GM12891 (cell line): ENCODE results near the gene PCDHGA1.
A peak's percentile ranks its signal among the peaks of the same experiment; 100 is the strongest.

Source experiments
- DNase-seq: peaks from one replicate; pipeline ENCODE4 v3.0.0; 2011; ENCODE audit warnings: low spot score; ENCODE audit not compliant: insufficient read length
- FAIRE-seq: peaks from 2 replicates; lab custom pipeline; 2011; peaks lifted over from hg19 to GRCh38; lab: Jason Lieb, UNC
- PAX5 ChIP-seq: IDR thresholded peaks from 2 replicates; pipeline ENCODE4 v1.6.1; 2011; ENCODE audit warnings: low read length, moderate library complexity, mild to moderate bottlenecking; ENCODE audit not compliant: insufficient read depth, severe bottlenecking
- POLR2A ChIP-seq: IDR thresholded peaks from 2 replicates; pipeline ENCODE4 v1.6.1; 2011; ENCODE audit warnings: low read depth, low read length, control low read depth
- POLR2AphosphoS5 ChIP-seq: IDR thresholded peaks from 2 replicates; pipeline ENCODE4 v1.6.1; 2011; ENCODE audit warnings: low read depth, low read length, control low read depth
- POU2F2 ChIP-seq: IDR thresholded peaks from 2 replicates; pipeline ENCODE4 v1.6.1; 2011; ENCODE audit warnings: low read depth, mild to moderate bottlenecking, control low read depth, low read length, moderate library complexity
- SPI1 ChIP-seq: IDR thresholded peaks from 2 replicates; pipeline ENCODE4 v1.6.1; 2011; ENCODE audit warnings: low read depth, low read length, control low read depth
- TAF1 ChIP-seq: IDR thresholded peaks from 2 replicates; pipeline ENCODE4 v1.6.1; 2011; ENCODE audit warnings: low read depth, low read length, control low read depth

PCDHGA1 gene

GRCh38 chr5:141515946-141516671 is 185.8 kb downstream of the PCDHGA1 start:
- TF ChIP-seq PAX5: no peak
- TF ChIP-seq POLR2A: no peak
- no peak for TF ChIP-seq POLR2AphosphoS5
- no peak for TF ChIP-seq POU2F2
- no peak for TF ChIP-seq SPI1
- no peak for TF ChIP-seq TAF1

DNA sequence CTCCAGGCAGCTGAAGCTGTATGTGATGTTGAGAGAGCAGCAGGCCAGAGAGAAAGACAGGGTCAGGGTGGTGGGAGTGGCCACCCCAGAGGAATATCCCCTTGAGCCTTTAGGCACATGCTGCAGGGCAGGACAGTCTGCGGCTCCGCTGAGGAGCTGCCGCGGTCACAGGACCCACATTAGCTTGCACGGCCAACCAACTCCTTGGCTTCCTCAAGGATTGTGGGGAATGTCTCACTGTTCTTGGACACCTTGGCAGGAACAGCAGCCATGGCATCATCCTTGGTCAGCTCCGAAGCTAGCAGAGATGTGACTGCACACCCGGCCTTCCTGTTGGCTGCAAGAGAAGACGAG is 186.3 kb downstream of the PCDHGA1 start:
- FAIRE-seq (no peak), DNase-seq (no peak)
- no peak for TF ChIP-seq SPI1
- TF ChIP-seq TAF1: no peak
- no peak for TF ChIP-seq POLR2A
- TF ChIP-seq POU2F2: no peak
- TF ChIP-seq PAX5: no peak
- no peak for TF ChIP-seq POLR2AphosphoS5

More at GRCh38 chr5:141515946-141516671, 185.8 kb downstream of the PCDHGA1 start:
- FAIRE-seq (no peak), DNase-seq (no peak)

- TF ChIP-seq POLR2AphosphoS5: no peak
- no peak for TF ChIP-seq POLR2A
- no peak for TF ChIP-seq SPI1
- DNase-seq (no peak), FAIRE-seq (no peak)
Measured at GRCh38 chr5:141517312-141517711, 187.0 kb downstream of the PCDHGA1 start.

DNA sequence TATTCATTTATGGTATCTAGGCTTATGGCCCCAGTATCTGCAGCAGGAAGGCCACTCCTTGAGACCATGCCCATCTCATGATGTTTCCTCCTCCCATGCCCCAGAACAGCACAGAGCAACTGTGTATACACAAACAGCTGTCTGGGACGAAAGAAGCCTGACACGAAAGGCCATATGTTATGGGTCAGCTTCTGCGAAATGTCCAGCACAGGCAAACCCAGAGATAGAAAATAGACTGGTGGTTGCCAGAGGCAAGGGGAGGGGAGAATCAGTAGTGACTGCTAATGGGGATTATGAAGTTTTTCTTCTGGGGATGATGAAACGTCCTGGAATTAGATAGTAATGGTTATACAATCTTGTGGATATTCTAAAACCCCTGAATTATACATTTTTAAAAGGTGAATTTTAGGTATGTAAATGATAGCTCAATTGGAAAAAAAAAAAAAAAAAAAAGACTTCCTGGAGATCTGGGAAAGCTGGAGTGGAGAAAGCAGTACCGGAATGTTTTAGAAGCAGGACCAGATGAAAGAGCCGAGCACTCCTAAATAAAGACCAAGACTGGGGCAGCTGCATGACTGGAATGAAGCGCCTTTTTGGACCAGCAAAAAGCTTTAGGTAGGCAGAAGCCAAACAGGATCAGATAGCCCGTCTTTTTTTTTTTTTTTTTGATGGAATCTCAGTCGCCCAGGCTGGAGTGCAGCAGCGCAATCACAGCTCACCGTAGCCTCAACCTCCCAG is 187.7 kb downstream of the PCDHGA1 start:
- DNase-seq (no peak), FAIRE-seq (no peak)
- TF ChIP-seq TAF1 (no peak), SPI1 (no peak), POU2F2 (no peak), PAX5 (no peak), POLR2AphosphoS5 (no peak)

- FAIRE-seq: peak; percentile 40
- DNase-seq: no peak
Measured at GRCh38 chr5:141518618-141519015, 188.3 kb downstream of the PCDHGA1 start.

DNA sequence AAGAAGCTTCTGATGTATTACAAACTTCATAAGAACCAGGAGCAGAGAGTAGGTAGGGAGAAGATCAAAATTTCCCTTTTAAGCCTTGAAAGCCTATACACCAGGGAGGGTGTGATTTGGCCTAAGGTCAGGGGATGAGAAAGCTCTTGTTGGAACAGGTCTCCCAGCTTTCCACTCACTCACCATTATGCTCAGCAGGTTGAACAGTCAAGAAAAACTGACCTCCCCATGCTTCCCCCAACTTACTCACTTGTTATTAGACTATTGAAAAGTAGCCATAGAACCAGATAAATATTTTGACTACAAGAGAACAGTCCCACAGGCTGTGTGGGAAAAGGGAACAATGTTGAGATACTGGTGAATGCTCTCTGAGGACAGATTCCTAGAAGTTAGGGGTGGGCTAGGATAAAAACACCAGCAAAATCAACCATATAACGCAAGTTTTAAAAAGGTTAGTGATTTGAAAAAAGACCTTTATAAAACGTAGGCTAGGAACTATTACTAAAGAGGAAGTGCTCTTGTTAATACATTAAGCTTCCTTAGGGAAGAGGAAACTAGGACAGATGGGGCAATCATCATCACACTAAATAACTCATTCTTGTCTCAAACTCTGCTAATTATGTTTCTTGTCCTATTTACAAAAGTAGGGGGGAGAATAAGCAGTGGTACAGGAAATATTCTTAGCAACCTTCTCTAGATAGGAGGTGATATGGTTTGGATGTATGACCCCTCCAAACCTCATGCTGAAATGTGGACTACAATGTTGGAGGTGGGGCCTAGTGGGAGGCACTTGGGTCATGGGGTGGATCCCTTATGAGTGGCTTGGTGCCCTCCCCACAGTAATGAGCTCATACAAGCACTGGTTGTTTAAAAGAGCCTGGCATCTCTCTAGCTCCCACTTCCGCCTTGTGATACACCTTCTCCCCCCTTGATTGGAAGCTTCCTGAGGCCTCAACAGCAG is 189.6 kb downstream of the PCDHGA1 start:
- DNase-seq: no peak
- no peak for FAIRE-seq
- TF ChIP-seq PAX5 (no peak), POLR2A (no peak), SPI1 (peak; percentile 9; the same call in 1 of the 2 replicates)

More at GRCh38 chr5:141518618-141519015, 188.3 kb downstream of the PCDHGA1 start:
- no peak for TF ChIP-seq SPI1
- TF ChIP-seq POLR2AphosphoS5: no peak
- no peak for TF ChIP-seq TAF1
- no peak for TF ChIP-seq POLR2A
- TF ChIP-seq POU2F2: no peak
- TF ChIP-seq PAX5: no peak

DNA sequence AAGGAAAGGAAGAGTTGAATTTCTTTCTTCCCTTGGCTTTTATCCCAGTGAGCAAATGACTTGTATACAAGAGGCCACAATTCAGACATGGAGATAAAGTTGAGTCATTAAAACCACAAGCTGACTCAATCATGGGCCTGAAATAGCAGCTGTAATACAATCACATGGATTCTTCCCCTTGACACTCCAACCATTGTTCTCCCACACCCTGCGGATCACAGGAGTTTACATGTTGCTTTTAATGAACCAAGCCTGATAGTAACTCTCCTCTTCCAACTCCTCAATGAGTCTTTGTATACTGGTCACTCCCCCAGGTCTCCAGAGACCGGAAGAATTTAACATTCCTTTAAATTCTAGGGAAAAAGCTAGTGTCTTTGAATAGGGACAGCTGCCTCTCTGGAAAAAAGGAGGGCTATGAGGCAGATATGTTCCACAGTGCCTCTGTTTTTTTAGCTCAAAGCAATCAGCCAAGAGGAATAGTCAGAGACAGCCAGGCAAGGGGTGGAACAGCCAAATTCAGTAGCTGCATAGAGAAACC is 191.0 kb downstream of the PCDHGA1 start:
- FAIRE-seq (no peak), DNase-seq (no peak)
- TF ChIP-seq POLR2AphosphoS5: no peak
- no peak for TF ChIP-seq POLR2A
- no peak for TF ChIP-seq PAX5

DNA sequence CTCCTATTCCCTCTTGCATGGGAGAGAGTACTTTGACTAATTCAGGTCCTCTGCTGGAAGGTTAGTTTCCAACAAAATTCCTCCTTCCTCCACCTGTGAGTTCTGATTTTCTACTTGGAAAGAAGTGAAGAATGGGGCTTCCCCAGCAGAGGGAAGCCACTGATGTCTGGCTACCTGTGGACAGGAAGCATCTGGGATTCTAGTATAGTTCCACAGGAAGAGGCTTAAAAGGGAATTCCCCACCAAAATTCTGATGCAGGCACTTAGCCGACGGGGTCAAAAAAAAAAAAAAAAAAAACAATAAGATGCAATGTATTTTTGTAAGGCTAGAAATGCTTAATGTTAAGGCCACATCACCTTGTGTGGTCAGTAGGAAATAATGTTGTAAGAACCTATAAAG is 192.0 kb downstream of the PCDHGA1 start:
- no peak for DNase-seq
- FAIRE-seq: no peak
- TF ChIP-seq PAX5: no peak
- TF ChIP-seq TAF1: no peak
- no peak for TF ChIP-seq POU2F2
- no peak for TF ChIP-seq POLR2A
- TF ChIP-seq SPI1: no peak
- TF ChIP-seq POLR2AphosphoS5: no peak

- FAIRE-seq (no peak), DNase-seq (no peak)
- TF ChIP-seq POU2F2 (no peak), TAF1 (no peak), PAX5 (no peak), POLR2A (no peak), SPI1 (no peak), POLR2AphosphoS5 (no peak)
Measured at GRCh38 chr5:141523991-141524390, 193.7 kb downstream of the PCDHGA1 start.
